OCI-LY7 (cell line): ENCODE results near the gene NR2F2. TPM values are rescaled to one million over a fixed set of nuclear protein-coding genes. Genes with fewer than 3 reads are reported as not detected.

ENCODE experiments used
- Bru-seq: library from RNA; stranded (reverse); fragments of 400-500 nt; gene quantifications from one replicate; lab custom pipeline; 2021; lab: Mats Ljungman, UMichigan
- BruChase-seq, 2 experiments: library from RNA; stranded (reverse); fragments of 400-500 nt; gene quantifications; one replicate each; lab custom pipeline; 2021; lab: Mats Ljungman, UMichigan
- BruUV-seq: library from RNA; stranded (reverse); fragments of 400-500 nt; replicated peaks from 2 replicates; lab custom pipeline; 2021; lab: Mats Ljungman, UMichigan
- CTCF ChIA-PET: fragments of 300-600 bp; sonication (Branson Sonifier 250); formaldehyde crosslinking; loops from one replicate; lab custom pipeline; 2022; ENCODE audit warnings: antibody characterized with exemption; ENCODE audit not compliant: unreplicated experiment; lab: Charles Lee
- POLR2A ChIA-PET: fragments of 300-600 bp; sonication (Branson Sonifier 250); formaldehyde crosslinking; loops from one replicate; lab custom pipeline; 2022; ENCODE audit warnings: antibody characterized with exemption; lab: Charles Lee
- DNase-seq: peaks from one replicate; pipeline ENCODE4 v3.0.0-alpha.2; 2015; ENCODE audit warnings: low spot score
- H2AFZ ChIP-seq: fragments of 200-600 bp; sonication (generic), shearing (Covaris generic); 2 replicates; pipeline ENCODE4 v1.6.1; 2014; ENCODE audit warnings: mild to moderate bottlenecking, antibody characterized with exemption, low read length, moderate library complexity
- H3K27ac ChIP-seq: fragments of 200-600 bp; sonication (generic); 2 replicates; pipeline ENCODE4 v1.5.1; 2014; ENCODE audit warnings: mixed run types, low read depth, mild to moderate bottlenecking, moderate library complexity, low read length, inconsistent platforms; ENCODE audit not compliant: poor library complexity, severe bottlenecking
- H3K36me3 ChIP-seq: fragments of 200-600 bp; sonication (generic); 2 replicates; pipeline ENCODE4 v1.6.1; 2014; ENCODE audit warnings: mild to moderate bottlenecking, antibody characterized with exemption, low read length, moderate library complexity, mixed read lengths; ENCODE audit not compliant: insufficient read depth
- H3K4me1 ChIP-seq: fragments of 200-600 bp; sonication (generic); 2 replicates; pipeline ENCODE4 v1.5.1; 2014; ENCODE audit warnings: mild to moderate bottlenecking, low read length; ENCODE audit not compliant: insufficient read depth, poor library complexity, severe bottlenecking
- H3K4me2 ChIP-seq: fragments of 200-600 bp; sonication (generic); 2 replicates; pipeline ENCODE4 v1.6.1; 2014; ENCODE audit warnings: mild to moderate bottlenecking, low read length
- H3K4me3 ChIP-seq: fragments of 200-600 bp; sonication (generic); 2 replicates; pipeline ENCODE4 v1.5.1; 2014; ENCODE audit warnings: mild to moderate bottlenecking, low read depth, low read length; ENCODE audit not compliant: poor library complexity, severe bottlenecking
- H3K79me2 ChIP-seq: fragments of 200-600 bp; sonication (generic); 2 replicates; pipeline ENCODE4 v1.6.1; 2016; ENCODE audit warnings: low read depth, mild to moderate bottlenecking, low read length, moderate library complexity, mixed read lengths; ENCODE audit not compliant: insufficient read depth
- H3K9me2 ChIP-seq: fragments of 200-600 bp; sonication (generic); 2 replicates; pipeline ENCODE4 v1.6.1; 2016; ENCODE audit warnings: mild to moderate bottlenecking, low read length, mixed read lengths; ENCODE audit not compliant: insufficient read depth
- H3K9me3 ChIP-seq: fragments of 200-600 bp; sonication (generic); 2 replicates; pipeline ENCODE4 v1.6.1; 2014; ENCODE audit warnings: mild to moderate bottlenecking, mixed run types, low read length, mixed read lengths
- H4K20me1 ChIP-seq: fragments of 200-600 bp; sonication (generic); 2 replicates; pipeline ENCODE4 v1.6.1; 2014; ENCODE audit warnings: mild to moderate bottlenecking, antibody characterized with exemption, low read length, moderate library complexity, mixed read lengths; ENCODE audit not compliant: insufficient read depth
- EZH2phosphoT487 ChIP-seq: fragments of 200-600 bp; sonication (generic); IDR thresholded peaks from 2 replicates; pipeline ENCODE4 v1.6.1; 2018; ENCODE audit warnings: low read depth, borderline replicate concordance, mild to moderate bottlenecking, mixed run types, antibody characterized with exemption, low read length, moderate library complexity, mixed read lengths
- intact Hi-C: fragments of 100-400 bp; cut with micrococcal nuclease; formaldehyde crosslinking; loops from one replicate; pipeline ENCODE4 v1.10.0; 2022; ENCODE audit not compliant: unreplicated experiment
- long read RNA-seq: library from polyadenylated mRNA; stranded (forward); transcript quantifications from one replicate; pipeline ENCODE4 v2.0.0, GENCODE V29; 2022
- total RNA-seq, 2 experiments: library from RNA; depleted of rRNA in 1 of 2; stranded (reverse); fragments of >200 nt in 1 of 2; shearing (Covaris generic) in 1 of 2; gene quantifications; 2 replicates each; pipeline ENCODE4 v1.2.3, GENCODE V29; 2014 to 2022
- TF ChIP-seq, protein P1 (sequence below): fragments of 200-600 bp; sonication (generic); conservative IDR thresholded peaks from 2 replicates; pipeline ENCODE4 v1.5.1; 2014; ENCODE audit warnings: mild to moderate bottlenecking, antibody characterized with exemption, low read length, moderate library complexity, mixed read lengths

Gene NR2F2
- total RNA-seq (2014; rRNA removed; shearing (Covaris generic)) (not detected in 2 replicates), total RNA-seq (2022) (not detected in 2 replicates), Bru-seq, nascent RNA (percentile 21 among the genes with signal in this experiment), BruChase-seq, experiment 1, labeled RNA remaining after a 6-hour chase (percentile 14 among the genes with signal in this experiment), BruChase-seq, experiment 2, labeled RNA remaining after a 2-hour chase (percentile 19 among the genes with signal in this experiment)
- long read RNA-seq, result 0 reads

DNA sequence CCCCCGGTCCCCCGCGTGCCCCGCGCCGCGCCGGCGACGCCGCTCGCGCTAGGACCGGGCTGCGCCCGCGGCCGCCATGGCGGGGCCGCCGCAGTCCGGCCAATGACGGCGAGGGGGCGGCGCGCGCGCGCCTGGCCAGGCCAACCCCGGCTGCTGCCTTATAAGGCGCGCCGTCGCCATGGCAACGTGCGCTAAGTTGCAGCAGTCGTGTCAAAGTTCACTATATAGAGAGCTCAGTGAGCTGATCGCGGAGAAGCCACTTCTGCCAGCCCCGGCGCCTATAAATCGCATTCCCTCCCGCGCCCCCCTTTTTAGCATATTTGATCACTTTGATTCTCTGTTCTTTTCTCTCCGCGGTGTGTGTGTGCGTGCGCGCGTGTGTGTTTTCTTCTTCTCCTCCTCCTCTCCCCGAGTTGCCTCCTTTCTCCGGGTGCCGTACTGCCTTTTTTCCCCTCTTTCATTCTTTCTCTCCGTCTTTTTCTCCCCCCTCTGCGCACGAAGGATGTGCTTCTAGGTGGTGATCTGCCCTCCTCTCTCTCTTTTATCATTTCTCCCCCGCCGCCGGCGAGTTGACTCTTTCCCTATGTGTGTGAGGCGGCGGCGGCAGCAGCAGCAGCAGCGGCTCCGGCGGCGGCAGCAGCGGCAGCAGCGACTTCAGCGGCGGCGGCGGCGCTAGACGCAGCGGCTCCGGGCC is at the start of gene NR2F2:
TSS of gene NR2F2 (plus strand) at position 251 of the 694 bp plus-strand sequence. CDS start 1,406 bp downstream, outside the sequence.
- no peak within 1 kb of the TSS for H3K27ac ChIP-seq
- no peak within 1 kb of the TSS for H3K4me3 ChIP-seq
- no peaks in the 10 kb centered on the region for H3K36me3 ChIP-seq
- H2AFZ ChIP-seq, result no peak within 1 kb of the TSS
- BruUV-seq, result no TSS peak
- no peak for TF ChIP-seq EZH2phosphoT487
- TF ChIP-seq, protein P1, sequence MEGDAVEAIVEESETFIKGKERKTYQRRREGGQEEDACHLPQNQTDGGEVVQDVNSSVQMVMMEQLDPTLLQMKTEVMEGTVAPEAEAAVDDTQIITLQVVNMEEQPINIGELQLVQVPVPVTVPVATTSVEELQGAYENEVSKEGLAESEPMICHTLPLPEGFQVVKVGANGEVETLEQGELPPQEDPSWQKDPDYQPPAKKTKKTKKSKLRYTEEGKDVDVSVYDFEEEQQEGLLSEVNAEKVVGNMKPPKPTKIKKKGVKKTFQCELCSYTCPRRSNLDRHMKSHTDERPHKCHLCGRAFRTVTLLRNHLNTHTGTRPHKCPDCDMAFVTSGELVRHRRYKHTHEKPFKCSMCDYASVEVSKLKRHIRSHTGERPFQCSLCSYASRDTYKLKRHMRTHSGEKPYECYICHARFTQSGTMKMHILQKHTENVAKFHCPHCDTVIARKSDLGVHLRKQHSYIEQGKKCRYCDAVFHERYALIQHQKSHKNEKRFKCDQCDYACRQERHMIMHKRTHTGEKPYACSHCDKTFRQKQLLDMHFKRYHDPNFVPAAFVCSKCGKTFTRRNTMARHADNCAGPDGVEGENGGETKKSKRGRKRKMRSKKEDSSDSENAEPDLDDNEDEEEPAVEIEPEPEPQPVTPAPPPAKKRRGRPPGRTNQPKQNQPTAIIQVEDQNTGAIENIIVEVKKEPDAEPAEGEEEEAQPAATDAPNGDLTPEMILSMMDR, result no peak
- intact Hi-C loops, result no loop called here
- no peaks in the 10 kb centered on the region for H3K9me2 ChIP-seq
- no peak within 1 kb of the TSS for H3K4me2 ChIP-seq
- H3K4me1 ChIP-seq, result no peaks in the 10 kb centered on the region
- POLR2A ChIA-PET, result no interaction called here
- no peak for DNase-seq
- CTCF ChIA-PET, result no interaction called here
- H3K79me2 ChIP-seq, result no peaks in the 10 kb centered on the region
- no peaks in the 10 kb centered on the region for H3K9me3 ChIP-seq
- no peaks in the 10 kb centered on the region for H4K20me1 ChIP-seq

DNA sequence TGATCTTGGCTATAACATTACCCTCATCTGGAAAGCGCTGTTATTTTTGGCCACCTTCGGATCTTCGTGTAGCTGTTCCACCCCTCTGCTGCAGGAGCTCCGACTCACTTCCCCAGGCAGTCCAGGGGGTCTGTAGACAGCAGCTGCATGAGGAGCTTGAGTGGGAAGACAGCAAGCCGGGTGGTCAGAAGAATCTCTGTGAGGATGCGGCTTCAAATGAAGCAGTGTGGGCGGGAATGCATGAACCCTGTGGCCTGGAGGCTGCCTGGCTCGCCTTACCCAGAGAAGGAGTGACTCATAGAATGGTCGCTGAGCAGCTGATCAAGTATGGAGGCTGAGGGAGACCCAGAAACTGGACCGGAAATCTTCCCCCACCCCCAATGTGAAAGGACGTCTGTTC is 45.2 kb upstream of the NR2F2 start:
- intact Hi-C loops, result no loop called here
- POLR2A ChIA-PET, result no interaction called here

More for the DNA sequence above, 45.2 kb upstream of the NR2F2 start:
- Histone ChIP-seq H3K36me3 (no peaks in the 10 kb centered on the region), H3K4me2 (no peak overlapping the region), H3K79me2 (no peaks in the 10 kb centered on the region), H2AFZ (no peak overlapping the region), H3K4me3 (no peak overlapping the region), H4K20me1 (no peaks in the 10 kb centered on the region), H3K27ac (no peak overlapping the region), H3K9me2 (no peaks in the 10 kb centered on the region), H3K9me3 (no peaks in the 10 kb centered on the region), H3K4me1 (no peaks in the 10 kb centered on the region)
- CTCF ChIA-PET, result no interaction called here
- no TSS peak for BruUV-seq
- no peak for DNase-seq
- no peak for TF ChIP-seq EZH2phosphoT487
- TF ChIP-seq, protein P1, result no peak
